Activated CD4-positive, alpha-beta T cell treated with anti-CD3 and anti-CD28 coated beads, Interleukin-2, Interleukin-6, amounts not matched to agents 100 ng/mL and 50 ng/mL, durations not matched to agents 16 hours and 8 hours (primary cell): ENCODE measurements around the gene NOL6.

ENCODE experiments used
- DNase-seq: peaks from one replicate; pipeline ENCODE4 v3.0.0-alpha.2; 2020

Gene NOL6

GRCh38 chr9:33450621-33451146 lies 23.0 kb downstream of the NOL6 start:
- no peak for DNase-seq

GRCh38 chr9:33449715-33450114 lies 24.0 kb downstream of the NOL6 start:
- DNase-seq, result no peak

GRCh38 chr9:33447799-33448553 lies 25.7 kb downstream of the NOL6 start:
- DNase-seq, result peak; percentile 51

GRCh38 chr9:33446946-33447798 lies 26.6 kb downstream of the NOL6 start, which contains the start of gene AQP3:
Gene AQP3 (minus strand): TSS chr9:33447593. CDS start chr9:33447530, 63 bp downstream.
- peak; percentile 77 for DNase-seq

- DNase-seq, result peak; percentile 90
Measured at GRCh38 chr9:33446240-33446945, 27.3 kb downstream of the NOL6 start.

GRCh38 chr9:33445389-33446239 lies 28.1 kb downstream of the NOL6 start:
- DNase-seq, result no peak

GRCh38 chr9:33443464-33444154 lies 30.1 kb downstream of the NOL6 start:
- no peak for DNase-seq

- DNase-seq, result no peak
Measured at GRCh38 chr9:33443047-33443446, 30.7 kb downstream of the NOL6 start.

GRCh38 chr9:33442125-33442524 lies 31.6 kb downstream of the NOL6 start:
- DNase-seq, result no peak

GRCh38 chr9:33440609-33441008 lies 33.1 kb downstream of the NOL6 start:
- no peak for DNase-seq

GRCh38 chr9:33440204-33440603 lies 33.5 kb downstream of the NOL6 start:
- DNase-seq, result no peak

GRCh38 chr9:33439731-33440130 lies 34.0 kb downstream of the NOL6 start:
- DNase-seq, result no peak

GRCh38 chr9:33438926-33439680 lies 34.6 kb downstream of the NOL6 start:
- DNase-seq, result no peak

- DNase-seq, result no peak
Measured at GRCh38 chr9:33437898-33438297, 35.8 kb downstream of the NOL6 start.

GRCh38 chr9:33437205-33437604 lies 36.5 kb downstream of the NOL6 start:
- DNase-seq, result no peak

GRCh38 chr9:33436445-33436844 lies 37.3 kb downstream of the NOL6 start:
- DNase-seq, result no peak

GRCh38 chr9:33435821-33436277 lies 37.9 kb downstream of the NOL6 start:
- no peak for DNase-seq

GRCh38 chr9:33434317-33435105 lies 39.2 kb downstream of the NOL6 start:
- DNase-seq, result no peak

- DNase-seq, result no peak
Measured at GRCh38 chr9:33433871-33434270, 39.9 kb downstream of the NOL6 start.

- DNase-seq, result no peak
Measured at GRCh38 chr9:33431420-33431819, 42.3 kb downstream of the NOL6 start.
